Erythroblast (primary cell): Measurements from ENCODE around the gene MARK1.

ENCODE experiments used
- GATA1 ChIP-seq: IDR thresholded peaks from 2 replicates; pipeline ENCODE4 v1.6.1; 2011; ENCODE audit warnings: low read depth, mild to moderate bottlenecking, control low read depth, low read length, moderate library complexity
- POLR2A ChIP-seq: IDR thresholded peaks from 2 replicates; pipeline ENCODE4 v1.6.1; 2011; ENCODE audit warnings: mild to moderate bottlenecking, low read length

GRCh38 chr1:220511785-220512184, 16.2 kb upstream of the MARK1 start:
- TF ChIP-seq POLR2A = no peak
- TF ChIP-seq GATA1 = no peak
